Esophagus squamous epithelium (tissue), 5 donors: ENCODE results near the gene CCM2. TPM values are rescaled to one million over a fixed set of nuclear protein-coding genes. Genes with fewer than 3 reads are reported as not detected.
A peak's percentile ranks its signal among the peaks of the same experiment; 100 is the strongest.

Experiments
- DNase-seq: peaks from one replicate; lab custom pipeline; 2025; lab: John Stamatoyannopoulos, UW
- H3K27ac ChIP-seq, 4 donors: fragments of 200-600 bp; sonication (generic); one replicate each; pipeline ENCODE4 v1.5.1; 2016 to 2019; ENCODE audit warnings: mild to moderate bottlenecking in 1 of 4
- H3K27me3 ChIP-seq, 4 donors: fragments of 200-600 bp; sonication (generic); 1 replicate in 3 of 4; 2 replicates in 1 of 4; pipeline versions ENCODE4 v1.5.1 to v1.6.0; 2017 to 2021; ENCODE audit warnings: antibody characterized with exemption in 1 of 4
- H3K36me3 ChIP-seq, 3 donors: fragments of 200-600 bp; sonication (generic); one replicate each; pipeline ENCODE4 v1.5.1; 2016 to 2019
- H3K4me1 ChIP-seq, 3 donors: fragments of 200-600 bp; sonication (generic); one replicate each; pipeline ENCODE4 v1.5.1; 2017 to 2019
- H3K4me3 ChIP-seq, 4 donors: fragments of 200-600 bp; sonication (generic); 1 replicate in 3 of 4; 2 replicates in 1 of 4; pipeline ENCODE4 v1.5.1; 2016 to 2019; ENCODE audit warnings: mild to moderate bottlenecking in 2 of 4, moderate library complexity in 1 of 4
- H3K9me3 ChIP-seq, 3 donors: fragments of 200-600 bp; sonication (generic); one replicate each; pipeline ENCODE4 v1.5.1; 2016 to 2019
- CTCF ChIP-seq, 6 experiments: fragments of 450-650 bp in 4 of 6; fragments of 200-600 bp in 2 of 6; sonication (generic) in 2 of 6; IDR thresholded peaks; one replicate each; pipeline ENCODE4 v1.5.1; 2016 to 2019; ENCODE audit warnings: antibody characterized with exemption in 6 of 6, mild to moderate bottlenecking in 4 of 6, moderate library complexity in 4 of 6
- POLR2A ChIP-seq, 4 donors: fragments of 450-650 bp; IDR thresholded peaks; one replicate each; pipeline ENCODE4 v1.6.1; 2017; ENCODE audit warnings: antibody characterized with exemption in 4 of 4, mild to moderate bottlenecking in 4 of 4, moderate library complexity in 3 of 4
- WGBS, 2 donors: methylation state at CpG; one replicate each; pipeline ENCODE4 v1.1.5; 2018; 5-methylcytosine and 5-hydroxymethylcytosine counted together
- intact Hi-C: fragments of 100-400 bp; cut with DNase I; formaldehyde crosslinking; loops from one replicate; pipeline ENCODE4 v1.15.0; 2022
- total RNA-seq, 4 donors: library from RNA; depleted of rRNA; stranded (reverse); fragments of >200 nt; gene quantifications; one replicate each; pipeline ENCODE4 v1.1.0, GENCODE V29; 2016
- donor health status: DM: yes; HTN: yes; CAD: no.

Gene CCM2
- total RNA-seq, 4 donors from 2014 or later = 20.0 to 36.3 (median 24.9) TPM

GRCh38 chr7:45086331-45087065, 86.5 kb downstream of the CCM2 start:
- Histone ChIP-seq H3K4me3 (no peak overlapping the region), H3K27ac (no peak overlapping the region), H3K27me3 (peaks cover 0 to 23% (median 0%) of the 10 kb centered on the region in 4 donors), H3K36me3 (no peaks in the 10 kb centered on the region), H3K4me1 (peaks cover 0 to 21% (median 4%) of the 10 kb centered on the region in 3 donors), H3K9me3 (no peaks in the 10 kb centered on the region)
- TF ChIP-seq CTCF (IDR thresholded peaks at IDR 0.05) (no peak), POLR2A (IDR thresholded peaks at IDR 0.05) (no peak)
- intact Hi-C loops = no loop called here
- no peak for DNase-seq
- WGBS, 2 donors = 71 to 72% methylated on average over 7 to 10 of the region's 15 CpGs

- Histone ChIP-seq H3K36me3 (no peaks in the 10 kb centered on the region), H3K4me1 (peaks cover 0 to 25% (median 4%) of the 10 kb centered on the region in 3 donors), H3K27ac (peak overlapping the region in 3 of 4 donors; percentile 75 to 85 (median 82)), H3K9me3 (no peaks in the 10 kb centered on the region), H3K4me3 (peak overlapping the region in 2 of 4 donors; percentile 62 to 71), H3K27me3 (peaks cover 0 to 23% (median 0%) of the 10 kb centered on the region in 4 donors)
- intact Hi-C loops = no loop called here
- DNase-seq = no peak
- no peak for TF ChIP-seq POLR2A (IDR thresholded peaks at IDR 0.05)
- no peak for TF ChIP-seq CTCF (IDR thresholded peaks at IDR 0.05)
- 67 to 100% methylated on average over 1 to 4 of the region's 6 CpGs for WGBS, 2 donors
Observed at GRCh38 chr7:45087301-45088145, 87.5 kb downstream of the CCM2 start.

GRCh38 chr7:45088146-45088701, 88.2 kb downstream of the CCM2 start:
- H3K27me3 ChIP-seq = peaks cover 0 to 23% (median 0%) of the 10 kb centered on the region in 4 donors
- 57 to 92% methylated on average over 1 to 2 of the region's 29 CpGs for WGBS, 2 donors
- H3K36me3 ChIP-seq = no peaks in the 10 kb centered on the region
- peak overlapping the region; percentile 28 to 71 (median 56) for H3K4me3 ChIP-seq
- no peak for DNase-seq
- peaks cover 0 to 31% (median 4%) of the 10 kb centered on the region in 3 donors for H3K4me1 ChIP-seq
- no peaks in the 10 kb centered on the region for H3K9me3 ChIP-seq
- TF ChIP-seq POLR2A (IDR thresholded peaks at IDR 0.05) = no peak
- no peak for TF ChIP-seq CTCF (IDR thresholded peaks at IDR 0.05)
- intact Hi-C loops = no loop called here
- H3K27ac ChIP-seq = peak overlapping the region; percentile 52 to 85 (median 78)

GRCh38 chr7:45088821-45089340, 88.9 kb downstream of the CCM2 start, which contains the start of gene NACAD:
TSS of gene NACAD (minus strand) at chr7:45088969. CDS start at chr7:45088894, 75 bp downstream.
- no peaks in the 10 kb centered on the region for H3K36me3 ChIP-seq
- H3K27ac ChIP-seq = peak within 1 kb of the TSS; percentile 52 to 85 (median 78)
- H3K27me3 ChIP-seq = peaks cover 0 to 23% (median 0%) of the 10 kb centered on the region in 4 donors
- WGBS, 2 donors = 0% methylated on average over 6 to 13 of the region's 50 CpGs
- peaks cover 0 to 31% (median 4%) of the 10 kb centered on the region in 3 donors for H3K4me1 ChIP-seq
- H3K4me3 ChIP-seq = peak within 1 kb of the TSS; percentile 28 to 71 (median 56)
- TF ChIP-seq POLR2A (IDR thresholded peaks at IDR 0.05) (no peak), CTCF (IDR thresholded peaks at IDR 0.05) (no peak)
- H3K9me3 ChIP-seq = no peaks in the 10 kb centered on the region
- DNase-seq = no peak
- intact Hi-C loops = no loop called here
